ENCODE measurements around the gene HAPLN3.

- TF ChIP-seq EZH2 (IDR thresholded peaks at IDR 0.05) (no peak), CTCF (IDR thresholded peaks at IDR 0.05) (no peak), EZH2phosphoT487 (IDR thresholded peaks at IDR 0.05) (no peak)
Measured at GRCh38 chr15:88832820-88833730, 62.3 kb downstream of the HAPLN3 start.
